Gastrocnemius medialis (tissue), 4 donors: ENCODE measurements around the gene TSC22D3.

ENCODE experiments used
- CTCF ChIP-seq, 5 experiments: fragments of 450-650 bp in 3 of 5; fragments of 200-600 bp in 2 of 5; sonication (generic) in 2 of 5; IDR thresholded peaks in 4 of 5; conservative IDR thresholded peaks in 1 of 5; 1 replicate in 4 of 5; 2 replicates in 1 of 5; pipeline ENCODE4 v1.5.1; 2016 to 2019; ENCODE audit warnings: antibody characterized with exemption in 5 of 5, mild to moderate bottlenecking in 3 of 5, moderate library complexity in 3 of 5
- POLR2A ChIP-seq, 2 donors: fragments of 450-650 bp; IDR thresholded peaks; one replicate each; pipeline ENCODE4 v1.6.1; 2017; ENCODE audit warnings: antibody characterized with exemption in 2 of 2, mild to moderate bottlenecking in 2 of 2, moderate library complexity in 2 of 2

GRCh38 chrX:107673933-107674479 lies 101.6 kb downstream of the TSC22D3 start:
- peak in 1 of 5 experiments; percentile 8 for TF ChIP-seq CTCF (IDR thresholded peaks at IDR 0.05 in 4 of 5, conservative IDR thresholded peaks at IDR 0.05 in 1 of 5)
- TF ChIP-seq POLR2A (IDR thresholded peaks at IDR 0.05), result peak in 1 of 2 donors; percentile 13
